Measurements from ENCODE around the gene GPR137.

GRCh38 chr11:64237484-64237951 lies 48.1 kb upstream of the GPR137 start:
- TF ChIP-seq POLR2AphosphoS5 (IDR thresholded peaks at IDR 0.05; ENCODE audit: low read depth, low read length) (no peak), FOXP2 (optimal IDR thresholded peaks at IDR 0.05; ENCODE audit: borderline replicate concordance, extremely low read depth, extremely low read length, insufficient read depth) (no peak)
